HFFc6 (cell line): ENCODE results near the gene ZNF414. TPM values are rescaled to one million over a fixed set of nuclear protein-coding genes. Genes with fewer than 3 reads are reported as not detected.

ENCODE experiments used
- DNase-seq: peaks from one replicate; pipeline ENCODE4 v3.0.0-alpha.2; 2018
- H3K27ac Mint-ChIP-seq: 2 replicates; pipeline ENCODE4 v1.8.0; 2020; ENCODE audit warnings: mild to moderate bottlenecking, mixed read lengths
- H3K27me3 Mint-ChIP-seq: 2 replicates; pipeline ENCODE4 v1.8.0; 2021; ENCODE audit warnings: mild to moderate bottlenecking, moderate library complexity, mixed read lengths; ENCODE audit not compliant: insufficient read depth
- H3K36me3 Mint-ChIP-seq: 2 replicates; pipeline ENCODE4 v1.8.0; 2021; ENCODE audit warnings: low read depth, mixed read lengths
- H3K4me1 Mint-ChIP-seq: 2 replicates; pipeline ENCODE4 v1.8.0; 2020; ENCODE audit warnings: low read depth, mixed read lengths
- H3K4me3 Mint-ChIP-seq: 2 replicates; pipeline ENCODE4 v1.8.0; 2020; ENCODE audit warnings: mild to moderate bottlenecking, moderate library complexity, mixed read lengths
- H3K9me3 Mint-ChIP-seq: 2 replicates; pipeline ENCODE4 v1.8.0; 2020; ENCODE audit warnings: mild to moderate bottlenecking, mixed read lengths
- CTCF ChIP-seq: fragments of 200-600 bp; sonication (generic); IDR thresholded peaks from 2 replicates; pipeline ENCODE4 v1.5.0; 2021; ENCODE audit warnings: antibody characterized with exemption, mild to moderate bottlenecking
- total RNA-seq, 6 experiments: library from RNA; stranded (reverse); fragmentation: NEBNext Ultra II Directional; extraction: Animal tissue kit (Norgen Biotek cat#: 25700); gene quantifications; 2 replicates in 1 of 6; 3 replicates in 5 of 6; pipeline ENCODE4 v1.2.3, GENCODE V29; 2021

Gene ZNF414
- total RNA-seq, 6 experiments from 2014 or later: 20.1 to 27.2 (median 25.5) TPM

GRCh38 chr19:8504919-8505318 is 9.0 kb downstream of the ZNF414 start:
- no peaks in the 10 kb centered on the region for H3K36me3 Mint-ChIP-seq

GRCh38 chr19:8504171-8504570 is 9.8 kb downstream of the ZNF414 start:
- H3K4me3 Mint-ChIP-seq: no peak overlapping the region

More at GRCh38 chr19:8504919-8505318, 9.0 kb downstream of the ZNF414 start:
- Mint-ChIP-seq H3K27ac (no peak overlapping the region), H3K4me1 (peaks cover 6% of the 10 kb centered on the region), H3K27me3 (peaks cover 6% of the 10 kb centered on the region), H3K4me3 (peak overlapping the region; percentile 60), H3K9me3 (no peaks in the 10 kb centered on the region)
- DNase-seq: no peak
- TF ChIP-seq CTCF: no peak

GRCh38 chr19:8503510-8503909 is 10.5 kb downstream of the ZNF414 start:
- no peak for TF ChIP-seq CTCF
- Mint-ChIP-seq H3K27ac (no peak overlapping the region), H3K27me3 (peaks cover 6% of the 10 kb centered on the region), H3K9me3 (no peaks in the 10 kb centered on the region), H3K4me3 (no peak overlapping the region), H3K36me3 (no peaks in the 10 kb centered on the region), H3K4me1 (peaks cover 6% of the 10 kb centered on the region)
- no peak for DNase-seq

More at GRCh38 chr19:8504171-8504570, 9.8 kb downstream of the ZNF414 start:
- Mint-ChIP-seq H3K4me1 (peaks cover 6% of the 10 kb centered on the region), H3K36me3 (no peaks in the 10 kb centered on the region), H3K27ac (no peak overlapping the region), H3K27me3 (peaks cover 6% of the 10 kb centered on the region), H3K9me3 (no peaks in the 10 kb centered on the region)
- TF ChIP-seq CTCF: no peak
- DNase-seq: no peak

GRCh38 chr19:8501981-8502380 is 12.0 kb downstream of the ZNF414 start:
- no peak for DNase-seq
- no peaks in the 10 kb centered on the region for H3K9me3 Mint-ChIP-seq
- H3K27ac Mint-ChIP-seq: no peak overlapping the region
- peaks cover 6% of the 10 kb centered on the region for H3K27me3 Mint-ChIP-seq
- no peak overlapping the region for H3K4me3 Mint-ChIP-seq
- H3K4me1 Mint-ChIP-seq: peaks cover 6% of the 10 kb centered on the region
- TF ChIP-seq CTCF: no peak
- no peaks in the 10 kb centered on the region for H3K36me3 Mint-ChIP-seq

- TF ChIP-seq CTCF: no peak
- Mint-ChIP-seq H3K4me1 (peaks cover 5% of the 10 kb centered on the region), H3K4me3 (no peak overlapping the region), H3K27ac (no peak overlapping the region), H3K9me3 (no peaks in the 10 kb centered on the region), H3K27me3 (peaks cover 6% of the 10 kb centered on the region), H3K36me3 (no peaks in the 10 kb centered on the region)
- no peak for DNase-seq
Observed at GRCh38 chr19:8501516-8501915, 12.5 kb downstream of the ZNF414 start.

- no peaks in the 10 kb centered on the region for H3K36me3 Mint-ChIP-seq
- H3K27ac Mint-ChIP-seq: no peak overlapping the region
- no peak for TF ChIP-seq CTCF
- no peaks in the 10 kb centered on the region for H3K9me3 Mint-ChIP-seq
- no peak for DNase-seq
- H3K4me1 Mint-ChIP-seq: no peaks in the 10 kb centered on the region
- no peak overlapping the region for H3K4me3 Mint-ChIP-seq
- peaks cover 6% of the 10 kb centered on the region for H3K27me3 Mint-ChIP-seq
Observed at GRCh38 chr19:8500158-8500557, 13.8 kb downstream of the ZNF414 start.
